Upper lobe of left lung (tissue), 6 donors: ENCODE measurements around the gene VPS9D1. TPM values are rescaled to one million over a fixed set of nuclear protein-coding genes. Genes with fewer than 3 reads are reported as not detected.
"Not testable (repeated sequence)": the region's sequence is repeated elsewhere in the genome, so short reads cannot be mapped to it uniquely, and the experiment has no call there.

Experiments
- ATAC-seq, 2 donors: fragments of 200-7000 bp; cut with Tn5 transposase; one replicate each; pipeline ENCODE4 v1.9.1; 2022; ENCODE audit warnings: mild to moderate bottlenecking in 2 of 2, moderate library complexity in 2 of 2; ENCODE audit not compliant: low FRiP score in 2 of 2
- DNase-seq, 2 donors: peaks; one replicate each; pipeline ENCODE4 v3.0.0-alpha.2; 2019 to 2020
- H3K27ac ChIP-seq, 4 donors: fragments of 200-600 bp; sonication (generic); one replicate each; pipeline ENCODE4 v1.5.1; 2016 to 2019
- H3K27me3 ChIP-seq, 4 donors: fragments of 200-600 bp; sonication (generic); one replicate each; pipeline ENCODE4 v1.5.1; 2017 to 2019
- H3K36me3 ChIP-seq, 4 donors: fragments of 200-600 bp; sonication (generic); one replicate each; pipeline ENCODE4 v1.5.1; 2016 to 2019
- H3K4me1 ChIP-seq, 4 donors: fragments of 200-600 bp; sonication (generic); one replicate each; pipeline ENCODE4 v1.5.1; 2018 to 2019
- H3K4me3 ChIP-seq, 4 donors: fragments of 200-600 bp; sonication (generic); one replicate each; pipeline ENCODE4 v1.5.1; 2017 to 2019; ENCODE audit warnings: mild to moderate bottlenecking in 2 of 4, moderate library complexity in 1 of 4
- H3K9me3 ChIP-seq, 4 donors: fragments of 200-600 bp; sonication (generic); one replicate each; pipeline ENCODE4 v1.5.1; 2018 to 2019
- EP300 ChIP-seq, 4 donors: sonication (generic); formaldehyde crosslinking; IDR thresholded peaks; one replicate each; pipeline ENCODE4 v1.5.1; 2017; ENCODE audit warnings: antibody characterized with exemption in 4 of 4, control low read depth in 2 of 4
- POLR2A ChIP-seq, 4 donors: fragments of 450-650 bp; IDR thresholded peaks; one replicate each; pipeline ENCODE4 v1.5.1; 2016 to 2017; ENCODE audit warnings: antibody characterized with exemption in 4 of 4, mild to moderate bottlenecking in 2 of 4
- POLR2AphosphoS5 ChIP-seq, 2 donors: sonication (generic); formaldehyde crosslinking; IDR thresholded peaks; one replicate each; pipeline ENCODE4 v1.5.1; 2017; ENCODE audit warnings: antibody characterized with exemption in 2 of 2
- WGBS, 2 donors: methylation state at CpG; one replicate each; pipeline ENCODE4 v1.1.5; 2017 to 2018; 5-methylcytosine and 5-hydroxymethylcytosine counted together
- total RNA-seq, 6 donors: library from RNA; depleted of rRNA in 4 of 6; stranded (reverse); fragments of >200 nt in 4 of 6; gene quantifications; one replicate each; pipeline versions ENCODE4 v1.1.0 to v1.2.1, GENCODE V29; 2016 to 2021
- TF ChIP-seq, protein P1 (sequence below), 6 experiments: fragments of 450-650 bp in 4 of 6; fragments of 200-600 bp in 2 of 6; sonication (generic) in 2 of 6; IDR thresholded peaks; one replicate each; pipeline ENCODE4 v1.5.1; 2016 to 2019; ENCODE audit warnings: antibody characterized with exemption in 6 of 6
- donor health status: DM: no; HTN: no; CAD: no; lungs with moderate emphysema.
- donor health status: DM: no; HTN: yes; CAD: no; lungs with severe emphysema.

The VPS9D1 gene
- total RNA-seq, 6 donors from 2014 or later: 7.4 to 45.1 (median 20.2) TPM

DNA sequence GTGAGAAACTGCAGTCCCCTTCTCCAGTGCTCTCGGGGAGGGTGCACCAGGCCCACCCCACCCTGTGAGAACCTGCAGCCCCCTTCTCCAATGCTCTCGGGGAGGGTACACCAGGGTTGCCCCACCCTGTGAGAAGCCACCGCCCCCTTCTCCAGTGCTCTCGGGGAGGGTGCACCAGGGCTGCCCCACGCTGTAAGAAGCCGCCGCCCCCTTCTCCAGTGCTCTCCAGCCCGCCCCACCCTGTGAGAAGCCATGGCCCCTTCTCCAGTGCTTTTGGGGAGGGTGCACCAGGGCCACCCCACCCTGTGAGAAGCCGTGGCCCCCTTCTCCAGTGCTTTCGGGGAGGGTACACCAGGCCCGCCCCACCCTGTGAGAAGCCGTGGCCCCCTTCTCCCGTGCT, 50.9 kb downstream of the VPS9D1 start:
- Histone ChIP-seq H3K9me3 (no peaks in the 10 kb centered on the region), H3K4me1 (peaks cover 0 to 15% (median 2%) of the 10 kb centered on the region in 4 donors), H3K36me3 (no peaks in the 10 kb centered on the region), H3K27me3 (no peaks in the 10 kb centered on the region), H3K4me3 (no peak overlapping the region), H3K27ac (no peak overlapping the region)
- DNase-seq (no peak), ATAC-seq (no peak)
- WGBS, 2 donors: 80 to 88% methylated on average over 2 to 13 of the region's 13 CpGs
- TF ChIP-seq POLR2A (IDR thresholded peaks at IDR 0.05): no peak
- TF ChIP-seq POLR2AphosphoS5 (IDR thresholded peaks at IDR 0.05): no peak
- TF ChIP-seq, protein P1, sequence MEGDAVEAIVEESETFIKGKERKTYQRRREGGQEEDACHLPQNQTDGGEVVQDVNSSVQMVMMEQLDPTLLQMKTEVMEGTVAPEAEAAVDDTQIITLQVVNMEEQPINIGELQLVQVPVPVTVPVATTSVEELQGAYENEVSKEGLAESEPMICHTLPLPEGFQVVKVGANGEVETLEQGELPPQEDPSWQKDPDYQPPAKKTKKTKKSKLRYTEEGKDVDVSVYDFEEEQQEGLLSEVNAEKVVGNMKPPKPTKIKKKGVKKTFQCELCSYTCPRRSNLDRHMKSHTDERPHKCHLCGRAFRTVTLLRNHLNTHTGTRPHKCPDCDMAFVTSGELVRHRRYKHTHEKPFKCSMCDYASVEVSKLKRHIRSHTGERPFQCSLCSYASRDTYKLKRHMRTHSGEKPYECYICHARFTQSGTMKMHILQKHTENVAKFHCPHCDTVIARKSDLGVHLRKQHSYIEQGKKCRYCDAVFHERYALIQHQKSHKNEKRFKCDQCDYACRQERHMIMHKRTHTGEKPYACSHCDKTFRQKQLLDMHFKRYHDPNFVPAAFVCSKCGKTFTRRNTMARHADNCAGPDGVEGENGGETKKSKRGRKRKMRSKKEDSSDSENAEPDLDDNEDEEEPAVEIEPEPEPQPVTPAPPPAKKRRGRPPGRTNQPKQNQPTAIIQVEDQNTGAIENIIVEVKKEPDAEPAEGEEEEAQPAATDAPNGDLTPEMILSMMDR (IDR thresholded peaks at IDR 0.05): no peak
- no peak for TF ChIP-seq EP300 (IDR thresholded peaks at IDR 0.05)

DNA sequence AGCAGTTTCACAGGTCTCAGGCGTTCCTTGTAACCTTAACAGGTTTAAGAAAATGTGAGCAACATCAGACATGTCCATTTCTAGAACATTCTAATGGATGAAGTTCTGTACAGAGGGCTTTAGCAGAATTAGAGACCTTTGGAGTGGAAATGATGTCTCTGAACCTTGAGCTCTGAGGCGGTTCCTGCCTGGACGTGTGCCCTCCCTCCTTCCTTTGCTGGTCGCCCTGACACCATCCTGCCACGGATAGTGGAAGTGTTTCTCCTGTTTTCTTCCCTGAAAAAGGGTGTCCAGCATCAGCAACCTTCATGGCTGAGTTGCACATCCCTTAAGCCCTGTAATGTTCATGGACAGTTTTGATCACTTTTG, 51.9 kb downstream of the VPS9D1 start:
- ATAC-seq: no peak
- whole genome bisulfite sequencing, 2 donors: 29 to 33% methylated on average over 5 of the region's 5 CpGs
- H3K27ac ChIP-seq: peak overlapping the region; percentile 35 to 53 (median 45)
- H3K9me3 ChIP-seq: no peaks in the 10 kb centered on the region
- DNase-seq: no peak
- H3K27me3 ChIP-seq: no peaks in the 10 kb centered on the region
- TF ChIP-seq, protein P1 (IDR thresholded peaks at IDR 0.05): no peak
- no peak for TF ChIP-seq POLR2A (IDR thresholded peaks at IDR 0.05)
- no peak for TF ChIP-seq EP300 (IDR thresholded peaks at IDR 0.05)
- no peak for TF ChIP-seq POLR2AphosphoS5 (IDR thresholded peaks at IDR 0.05)
- H3K36me3 ChIP-seq: peaks cover 0 to 4% (median 0%) of the 10 kb centered on the region in 4 donors
- peak overlapping the region in 3 of 4 donors; percentile 14 to 31 (median 30) for H3K4me3 ChIP-seq
- peaks cover 0 to 15% (median 2%) of the 10 kb centered on the region in 4 donors for H3K4me1 ChIP-seq

DNA sequence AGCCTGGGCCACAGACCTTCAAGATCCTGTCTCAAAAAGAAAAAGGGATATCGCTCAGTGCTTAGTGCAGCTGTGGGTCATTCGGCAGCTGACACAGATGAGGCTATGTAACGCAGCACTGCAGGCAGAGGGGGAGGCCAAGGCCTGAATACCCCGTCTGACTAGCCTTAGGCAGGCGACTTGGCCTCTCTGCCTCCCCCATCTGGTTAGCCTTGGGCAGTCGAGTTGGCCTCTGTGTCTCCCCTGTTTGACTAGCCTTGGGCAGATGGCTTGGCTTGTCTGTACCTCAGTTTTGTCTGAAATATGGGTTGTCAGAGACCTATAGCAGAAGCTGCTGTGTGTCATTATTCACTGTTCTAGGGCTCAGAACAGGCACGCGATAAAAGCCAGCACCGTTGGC, 53.1 kb downstream of the VPS9D1 start:
- 85% methylated on average over 9 of the region's 9 CpGs; no CpG with 5 or more reads in 1 of the 2 donors for WGBS, 2 donors
- Histone ChIP-seq H3K9me3 (no peaks in the 10 kb centered on the region), H3K4me3 (no peak overlapping the region), H3K27ac (peak overlapping the region in 1 of 4 donors; percentile 53), H3K27me3 (no peaks in the 10 kb centered on the region), H3K4me1 (peaks cover 0 to 15% (median 2%) of the 10 kb centered on the region in 4 donors), H3K36me3 (peaks cover 0 to 14% (median 2%) of the 10 kb centered on the region in 4 donors)
- DNase-seq (no peak), ATAC-seq (peak in 1 of 2 donors; percentile 16)
- TF ChIP-seq, protein P1 (IDR thresholded peaks at IDR 0.05): no peak
- TF ChIP-seq POLR2A (IDR thresholded peaks at IDR 0.05) (no peak), EP300 (IDR thresholded peaks at IDR 0.05) (no peak), POLR2AphosphoS5 (IDR thresholded peaks at IDR 0.05) (no peak)

DNA sequence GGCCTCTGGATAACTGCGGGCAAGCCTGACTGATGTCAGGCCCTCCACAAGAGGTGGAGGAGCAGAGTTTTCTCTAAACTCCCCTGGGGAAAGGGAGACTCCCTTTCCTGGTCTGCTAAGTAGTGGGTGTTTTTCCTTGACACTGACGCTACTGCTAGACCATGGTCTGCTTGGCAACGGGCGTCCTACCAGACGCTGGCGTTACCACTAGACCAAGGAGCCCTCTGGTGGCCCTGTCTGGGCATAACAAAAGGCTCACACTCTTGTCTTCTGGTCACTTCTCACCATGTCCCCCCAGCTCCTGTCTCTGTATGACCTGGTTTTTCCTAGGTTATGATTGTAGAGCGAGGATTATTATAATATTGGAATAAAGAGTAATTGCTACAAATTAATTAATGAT, 53.7 kb downstream of the VPS9D1 start:
- peaks cover 0 to 18% (median 4%) of the 10 kb centered on the region in 4 donors for H3K36me3 ChIP-seq
- H3K4me1 ChIP-seq: peaks cover 0 to 15% (median 2%) of the 10 kb centered on the region in 4 donors
- 68 to 79% methylated on average over 7 of the region's 7 CpGs for WGBS, 2 donors
- not testable (repeated sequence) for H3K9me3 ChIP-seq, H3K27ac ChIP-seq, H3K4me3 ChIP-seq, H3K27me3 ChIP-seq, DNase-seq, ATAC-seq
- TF ChIP-seq, protein P1 (IDR thresholded peaks at IDR 0.05): peak in 2 of 6 experiments; percentile 14 to 41

DNA sequence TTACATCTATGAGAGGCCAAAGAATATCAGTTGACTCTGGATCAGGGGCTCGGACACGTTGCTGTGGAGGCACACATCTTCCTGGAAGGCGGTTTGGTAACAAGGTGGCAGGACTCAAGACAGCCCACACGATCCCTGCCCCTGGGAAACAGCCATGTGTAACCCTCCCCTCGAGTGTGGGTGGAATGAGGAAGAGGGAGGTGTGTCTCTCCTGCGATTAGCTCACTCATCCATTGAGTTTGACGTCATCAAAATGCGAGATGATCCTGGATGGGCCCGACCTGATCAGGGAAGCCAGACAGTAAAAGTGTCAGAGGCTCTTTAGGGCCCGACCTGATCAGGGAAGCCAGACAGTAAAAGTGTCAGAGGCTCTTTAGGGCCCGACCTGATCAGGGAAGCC, 56.5 kb downstream of the VPS9D1 start:
- H3K27me3 ChIP-seq, H3K27ac ChIP-seq, DNase-seq, H3K9me3 ChIP-seq, H3K4me3 ChIP-seq, ATAC-seq: not testable (repeated sequence)
- H3K4me1 ChIP-seq: peaks cover under 1 to 20% (median 6%) of the 10 kb centered on the region in 4 donors
- 87 to 90% methylated on average over 11 of the region's 11 CpGs for WGBS, 2 donors
- peaks cover 0 to 25% (median 10%) of the 10 kb centered on the region in 4 donors for H3K36me3 ChIP-seq
